SH-SY5Y (cell line): ENCODE results near the gene RASGRF1.

Experiments
- GATA2 ChIP-seq: IDR thresholded peaks from 2 replicates; pipeline ENCODE4 v1.6.1; 2011; ENCODE audit warnings: mild to moderate bottlenecking, low read depth, low read length
- GATA3 ChIP-seq: IDR thresholded peaks from 2 replicates; pipeline ENCODE4 v1.6.1; 2011; ENCODE audit warnings: low read depth, mild to moderate bottlenecking, low read length, moderate library complexity

- TF ChIP-seq GATA2 (peak; percentile 83), GATA3 (no peak)
Measured at GRCh38 chr15:78930577-78931388, 159.8 kb downstream of the RASGRF1 start.
